NB4 (cell line): ENCODE measurements around the gene CFAP97D2.

Experiments
- CTCF ChIP-seq: IDR thresholded peaks from one replicate; pipeline ENCODE4 v1.5.1; 2012; ENCODE audit warnings: low read depth, low read length
- MAX ChIP-seq: IDR thresholded peaks from 2 replicates; pipeline ENCODE4 v1.6.1; 2011; ENCODE audit warnings: low read depth, low read length
- MYC ChIP-seq: IDR thresholded peaks from 2 replicates; pipeline ENCODE4 v1.6.1; 2011; ENCODE audit warnings: low read depth, low read length
- POLR2A ChIP-seq: IDR thresholded peaks from 2 replicates; pipeline ENCODE4 v1.6.1; 2011; ENCODE audit warnings: mild to moderate bottlenecking; ENCODE audit not compliant: insufficient read length; ENCODE audit errors: extremely low read depth

- TF ChIP-seq POLR2A (no peak), CTCF (no peak), MYC (no peak), MAX (no peak)
Measured at GRCh38 chr13:114146173-114146572, 32.9 kb upstream of the CFAP97D2 start.
